Calu3 (cell line): ENCODE results near the gene PIK3C3. TPM values are rescaled to one million over a fixed set of nuclear protein-coding genes. Genes with fewer than 3 reads are reported as not detected.

ENCODE experiments used
- BruUV-seq: library from RNA; stranded (reverse); fragments of 400-500 nt; replicated peaks from 2 replicates; lab custom pipeline; 2021; lab: Mats Ljungman, UMichigan
- CTCF ChIA-PET: fragments of 300-600 bp; sonication (Branson Sonifier 250); formaldehyde crosslinking; loops from one replicate; lab custom pipeline; 2022; ENCODE audit warnings: antibody characterized with exemption; lab: Charles Lee
- DNase-seq: peaks from one replicate; pipeline ENCODE4 v3.0.0; 2022
- H3K27ac Mint-ChIP-seq: one replicate; pipeline ENCODE4 v1.8.0; 2022; ENCODE audit warnings: mixed read lengths; ENCODE audit not compliant: unreplicated experiment
- H3K27me3 Mint-ChIP-seq: one replicate; pipeline ENCODE4 v1.8.0; 2022; ENCODE audit warnings: mixed read lengths; ENCODE audit not compliant: unreplicated experiment
- H3K36me3 Mint-ChIP-seq: one replicate; pipeline ENCODE4 v1.8.0; 2022; ENCODE audit warnings: mild to moderate bottlenecking, moderate library complexity, mixed read lengths; ENCODE audit not compliant: insufficient read depth, unreplicated experiment
- H3K4me1 Mint-ChIP-seq: one replicate; pipeline ENCODE4 v1.8.0; 2022; ENCODE audit warnings: mild to moderate bottlenecking, low read depth, mixed read lengths; ENCODE audit not compliant: unreplicated experiment
- H3K4me3 Mint-ChIP-seq: one replicate; pipeline ENCODE4 v1.8.0; 2022; ENCODE audit warnings: mild to moderate bottlenecking, low read depth, moderate library complexity, mixed read lengths; ENCODE audit not compliant: unreplicated experiment
- H3K9me3 Mint-ChIP-seq: one replicate; pipeline ENCODE4 v1.8.0; 2022; ENCODE audit warnings: low read depth, mixed read lengths; ENCODE audit not compliant: unreplicated experiment
- intact Hi-C: fragments of 100-400 bp; cut with micrococcal nuclease; formaldehyde crosslinking; loops from one replicate; pipeline ENCODE4 v1.10.0; 2022; ENCODE audit not compliant: unreplicated experiment
- total RNA-seq: library from RNA; stranded (reverse); gene quantifications from 2 replicates; pipeline ENCODE4 v1.2.3, GENCODE V29; 2022
- TF ChIP-seq, protein P1 (sequence below): fragments of 200-600 bp; IDR thresholded peaks from one replicate; pipeline ENCODE4 v1.8.0; 2022; ENCODE audit warnings: antibody characterized with exemption; ENCODE audit not compliant: unreplicated experiment

The PIK3C3 gene
- total RNA-seq, 1 experiment from 2014 or later: 32.9 TPM

DNA sequence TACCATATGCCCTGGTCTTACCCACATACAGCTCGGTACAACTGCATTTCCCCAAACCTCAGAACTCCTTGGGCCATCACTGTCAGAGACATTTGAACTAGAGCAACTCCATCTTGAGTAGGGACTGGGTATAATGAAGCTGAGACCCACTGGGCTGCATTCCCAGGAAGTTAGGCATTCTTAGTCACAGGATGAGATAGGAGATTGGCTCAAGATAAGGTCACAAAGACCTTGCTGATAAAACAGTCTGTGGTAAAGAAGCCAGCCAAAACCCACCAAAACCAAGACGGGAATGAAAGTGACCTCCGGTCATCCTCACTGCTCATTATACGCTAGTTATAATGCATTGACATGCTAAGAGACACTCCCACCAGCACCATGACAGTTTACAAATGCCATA lies 131.3 kb downstream of the PIK3C3 start:
- H3K27ac Mint-ChIP-seq: no peak overlapping the region
- no TSS peak for BruUV-seq
- intact Hi-C loops: no loop called here
- no peak overlapping the region for H3K4me3 Mint-ChIP-seq
- DNase-seq: peak; percentile 4
- TF ChIP-seq, protein P1, sequence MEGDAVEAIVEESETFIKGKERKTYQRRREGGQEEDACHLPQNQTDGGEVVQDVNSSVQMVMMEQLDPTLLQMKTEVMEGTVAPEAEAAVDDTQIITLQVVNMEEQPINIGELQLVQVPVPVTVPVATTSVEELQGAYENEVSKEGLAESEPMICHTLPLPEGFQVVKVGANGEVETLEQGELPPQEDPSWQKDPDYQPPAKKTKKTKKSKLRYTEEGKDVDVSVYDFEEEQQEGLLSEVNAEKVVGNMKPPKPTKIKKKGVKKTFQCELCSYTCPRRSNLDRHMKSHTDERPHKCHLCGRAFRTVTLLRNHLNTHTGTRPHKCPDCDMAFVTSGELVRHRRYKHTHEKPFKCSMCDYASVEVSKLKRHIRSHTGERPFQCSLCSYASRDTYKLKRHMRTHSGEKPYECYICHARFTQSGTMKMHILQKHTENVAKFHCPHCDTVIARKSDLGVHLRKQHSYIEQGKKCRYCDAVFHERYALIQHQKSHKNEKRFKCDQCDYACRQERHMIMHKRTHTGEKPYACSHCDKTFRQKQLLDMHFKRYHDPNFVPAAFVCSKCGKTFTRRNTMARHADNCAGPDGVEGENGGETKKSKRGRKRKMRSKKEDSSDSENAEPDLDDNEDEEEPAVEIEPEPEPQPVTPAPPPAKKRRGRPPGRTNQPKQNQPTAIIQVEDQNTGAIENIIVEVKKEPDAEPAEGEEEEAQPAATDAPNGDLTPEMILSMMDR: no peak
- H3K27me3 Mint-ChIP-seq: no peaks in the 10 kb centered on the region
- H3K4me1 Mint-ChIP-seq: peaks cover 33% of the 10 kb centered on the region
- CTCF ChIA-PET: no interaction called here
- H3K9me3 Mint-ChIP-seq: no peaks in the 10 kb centered on the region
- no peaks in the 10 kb centered on the region for H3K36me3 Mint-ChIP-seq

DNA sequence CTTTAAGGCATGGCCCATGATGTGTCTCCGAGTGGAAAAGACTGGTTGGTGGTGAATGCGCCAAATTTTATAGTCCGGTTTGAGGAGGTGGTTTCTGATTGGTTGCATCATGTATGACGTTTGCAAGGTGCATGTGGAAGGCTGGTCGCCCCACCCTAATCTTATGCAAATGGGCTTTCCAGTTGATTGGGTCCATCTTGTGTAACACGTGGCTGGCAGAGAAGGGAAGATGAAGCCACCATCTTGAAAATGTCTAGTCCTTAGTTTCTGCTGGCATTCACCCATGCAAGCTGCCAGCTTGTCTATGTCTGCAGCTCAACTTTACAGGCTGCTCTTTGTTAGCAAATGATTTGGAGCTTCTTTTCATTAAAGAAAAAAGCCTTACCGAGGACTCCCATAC lies 132.2 kb downstream of the PIK3C3 start:
- Mint-ChIP-seq H3K4me1 (peaks cover 33% of the 10 kb centered on the region), H3K27me3 (no peaks in the 10 kb centered on the region), H3K27ac (no peak overlapping the region), H3K9me3 (no peaks in the 10 kb centered on the region), H3K4me3 (no peak overlapping the region), H3K36me3 (no peaks in the 10 kb centered on the region)
- TF ChIP-seq, protein P1: no peak
- intact Hi-C loops: no loop called here
- CTCF ChIA-PET: no interaction called here
- DNase-seq: no peak
- no TSS peak for BruUV-seq

DNA sequence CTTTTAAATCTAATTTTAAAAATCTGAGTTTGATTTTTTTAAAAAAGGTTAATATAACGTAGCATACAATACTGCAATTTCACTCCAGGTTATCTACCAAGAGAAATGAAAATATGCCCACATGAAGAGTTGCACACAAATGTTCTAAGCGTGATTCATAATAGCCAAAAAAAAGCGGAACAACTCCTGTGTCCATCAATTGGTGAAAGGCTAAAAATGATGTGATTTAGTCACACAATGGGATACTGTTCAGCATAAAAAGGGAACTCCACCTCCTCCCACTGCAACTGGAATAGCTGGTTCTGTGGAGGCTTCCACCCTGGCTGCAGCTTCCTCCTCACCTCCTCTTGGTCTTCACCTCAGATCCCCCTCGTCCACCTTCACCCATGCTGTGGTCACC lies 132.8 kb downstream of the PIK3C3 start:
- CTCF ChIA-PET: no interaction called here
- Mint-ChIP-seq H3K9me3 (no peaks in the 10 kb centered on the region), H3K36me3 (no peaks in the 10 kb centered on the region), H3K27ac (peak overlapping the region; percentile 47), H3K4me3 (no peak overlapping the region), H3K4me1 (peaks cover 33% of the 10 kb centered on the region), H3K27me3 (no peaks in the 10 kb centered on the region)
- intact Hi-C loops: no loop called here
- DNase-seq: peak; percentile 21
- TF ChIP-seq, protein P1: no peak
- BruUV-seq: no TSS peak

DNA sequence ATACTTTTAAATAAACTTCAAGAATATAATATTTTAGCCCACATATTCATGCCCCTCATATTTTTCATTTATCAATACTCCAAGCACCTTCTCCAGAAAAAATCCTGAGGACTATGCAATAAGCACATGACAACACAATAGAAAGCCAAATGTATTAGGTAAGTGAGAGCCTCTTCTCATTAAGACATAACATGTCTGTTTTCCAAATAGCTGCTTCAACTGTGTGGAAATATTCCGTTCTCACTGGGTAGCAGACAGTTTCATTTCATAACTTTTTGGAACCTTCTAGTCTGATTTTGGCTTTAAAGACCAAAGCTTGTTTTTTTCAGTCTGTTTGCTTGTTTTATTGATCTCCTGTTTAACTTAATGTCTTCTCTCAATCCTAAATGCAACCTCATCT lies 137.8 kb downstream of the PIK3C3 start:
- intact Hi-C loops: no loop called here
- Mint-ChIP-seq H3K27me3 (no peaks in the 10 kb centered on the region), H3K27ac (no peak overlapping the region), H3K4me1 (peaks cover 16% of the 10 kb centered on the region), H3K4me3 (no peak overlapping the region), H3K36me3 (no peaks in the 10 kb centered on the region), H3K9me3 (peaks cover 5% of the 10 kb centered on the region)
- CTCF ChIA-PET: no interaction called here
- TF ChIP-seq, protein P1: no peak
- DNase-seq: no peak
- no TSS peak for BruUV-seq
